ENCODE measurements around the gene EPB41L4B.

DNA sequence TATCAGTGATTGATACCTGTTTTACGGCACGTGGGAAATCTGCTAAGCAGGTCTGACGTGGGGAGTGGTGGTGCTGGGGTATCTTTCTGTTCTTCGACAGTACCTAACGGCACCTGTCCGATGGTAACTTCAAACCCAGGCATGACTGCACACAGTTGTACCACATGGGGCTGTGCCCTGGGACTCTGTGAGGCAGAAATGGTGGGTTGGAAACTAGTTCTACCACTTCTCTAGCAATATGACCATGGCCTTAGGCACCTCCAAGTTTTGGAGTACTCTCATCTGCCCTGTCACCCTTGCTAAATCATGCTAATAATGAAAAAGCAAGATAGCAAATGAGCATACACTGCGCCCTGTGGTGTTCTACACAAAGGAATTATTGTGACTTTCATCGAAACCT is 30.9 kb downstream of the EPB41L4B start:
- TF ChIP-seq, protein P1, sequence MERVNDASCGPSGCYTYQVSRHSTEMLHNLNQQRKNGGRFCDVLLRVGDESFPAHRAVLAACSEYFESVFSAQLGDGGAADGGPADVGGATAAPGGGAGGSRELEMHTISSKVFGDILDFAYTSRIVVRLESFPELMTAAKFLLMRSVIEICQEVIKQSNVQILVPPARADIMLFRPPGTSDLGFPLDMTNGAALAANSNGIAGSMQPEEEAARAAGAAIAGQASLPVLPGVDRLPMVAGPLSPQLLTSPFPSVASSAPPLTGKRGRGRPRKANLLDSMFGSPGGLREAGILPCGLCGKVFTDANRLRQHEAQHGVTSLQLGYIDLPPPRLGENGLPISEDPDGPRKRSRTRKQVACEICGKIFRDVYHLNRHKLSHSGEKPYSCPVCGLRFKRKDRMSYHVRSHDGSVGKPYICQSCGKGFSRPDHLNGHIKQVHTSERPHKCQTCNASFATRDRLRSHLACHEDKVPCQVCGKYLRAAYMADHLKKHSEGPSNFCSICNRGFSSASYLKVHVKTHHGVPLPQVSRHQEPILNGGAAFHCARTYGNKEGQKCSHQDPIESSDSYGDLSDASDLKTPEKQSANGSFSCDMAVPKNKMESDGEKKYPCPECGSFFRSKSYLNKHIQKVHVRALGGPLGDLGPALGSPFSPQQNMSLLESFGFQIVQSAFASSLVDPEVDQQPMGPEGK (CRISPR knock-in tag; IDR thresholded peaks at IDR 0.05; ENCODE audit: borderline replicate concordance), result no peak
- TF ChIP-seq ZNF565 (CRISPR knock-in tag; conservative IDR thresholded peaks at IDR 0.05; ENCODE audit: low read depth), result no peak
- no peak for TF ChIP-seq TOX (CRISPR knock-in tag; IDR thresholded peaks at IDR 0.05; ENCODE audit: borderline replicate concordance)
- TF ChIP-seq CSDC2 (CRISPR knock-in tag; IDR thresholded peaks at IDR 0.05), result no peak
